K562 (cell line): ENCODE results near the gene OR51B5. TPM values are rescaled to one million over a fixed set of nuclear protein-coding genes. Genes with fewer than 3 reads are reported as not detected.

Source experiments
- CHD7 ChIP-seq: fragments of 200-600 bp; sonication (generic); IDR thresholded peaks from one replicate; pipeline ENCODE4 v1.6.1; 2012; ENCODE audit warnings: mild to moderate bottlenecking, low read depth, low read length, inconsistent platforms
- KDM1A ChIP-seq, 2 experiments: fragments of 450-650 bp; IDR thresholded peaks; 2 replicates each; pipeline ENCODE4 v1.6.1; 2016; ENCODE audit warnings: mild to moderate bottlenecking in 2 of 2
- STAG1 ChIP-seq: sonication (generic); formaldehyde crosslinking; IDR thresholded peaks from 2 replicates; pipeline ENCODE4 v1.5.0; 2020; ENCODE audit warnings: missing genetic modification reagents, borderline replicate concordance
- ZNF507 ChIP-seq: conservative IDR thresholded peaks from 2 replicates; pipeline ENCODE4 v1.6.1; 2017; ENCODE audit warnings: missing genetic modification characterization, missing compliant biosample characterization
- polyA plus RNA-seq, 8 experiments: library from polyadenylated mRNA; depleted of rRNA in 4 of 8; stranded (reverse) in 5 of 8; unstranded in 3 of 8; fragments of >200 nt; fragmentation: Nextera tagmentation in 2 of 8; fragmentation: Illumina TruSeq in 1 of 8; extraction: Ambion mirVana in 2 of 8; extraction: Trizol in 1 of 8; gene quantifications; 2 replicates each; pipeline versions ENCODE4 v1.2.1 to v1.2.3, GENCODE V29; 2011 to 2014; ENCODE audit warnings: inconsistent platforms in 1 of 8, missing spikeins in 1 of 8
- total RNA-seq, 7 experiments: library from RNA; depleted of rRNA in 6 of 7; stranded (reverse); fragments of >200 nt in 6 of 7; fragmentation: Illumina TruSeq in 2 of 7; extraction: Trizol in 2 of 7; gene quantifications; 2 replicates each; pipeline versions ENCODE4 v1.2.1 to v1.2.3, GENCODE V29; 2011 to 2021; ENCODE audit warnings: low replicate concordance in 1 of 7

The OR51B5 gene
- total and polyA plus RNA-seq, 9 of the 15 experiments (the other 6 are each of a cell fraction or from before 2014, with no cell fraction given) = 81.2 to 176 (median 113) TPM

- no peak for TF ChIP-seq CHD7
- TF ChIP-seq ZNF507 (tag) = no peak
- TF ChIP-seq KDM1A (IDR thresholded peaks at IDR 0.05) = no peak
- TF ChIP-seq STAG1 = peak; percentile 72; the same call in 1 of the 2 replicates
Measured at GRCh38 chr11:5380740-5381342, 37.5 kb upstream of the OR51B5 start (continued).
